Dedifferentiated amniotic fluid mesenchymal stem cell (primary cell): ENCODE data around the gene TGFA.
"Not testable (repeated sequence)": the region's sequence is repeated elsewhere in the genome, so short reads cannot be mapped to it uniquely, and the experiment has no call there.

Experiments
- DNase-seq: peaks from one replicate; pipeline ENCODE4 v3.0.0-alpha.2; 2016; ENCODE audit errors: extremely low spot score

The TGFA gene

GRCh38 chr2:70498054-70498453 is 55.6 kb downstream of the TGFA start:
- DNase-seq = no peak

- no peak for DNase-seq
Observed at GRCh38 chr2:70496819-70497218, 56.8 kb downstream of the TGFA start.

GRCh38 chr2:70494293-70494886 is 59.2 kb downstream of the TGFA start:
- DNase-seq = no peak

- no peak for DNase-seq
Observed at GRCh38 chr2:70490381-70490780, 63.2 kb downstream of the TGFA start.

- no peak for DNase-seq
Observed at GRCh38 chr2:70489165-70489564, 64.5 kb downstream of the TGFA start.

- DNase-seq = no peak
Observed at GRCh38 chr2:70484086-70484485, 69.5 kb downstream of the TGFA start.

GRCh38 chr2:70482401-70482800 is 71.2 kb downstream of the TGFA start:
- DNase-seq = no peak

- no peak for DNase-seq
Observed at GRCh38 chr2:70480468-70480867, 73.2 kb downstream of the TGFA start.

- DNase-seq = no peak
Observed at GRCh38 chr2:70479816-70480215, 73.8 kb downstream of the TGFA start.

GRCh38 chr2:70477441-70477844 is 76.2 kb downstream of the TGFA start:
- DNase-seq = no peak

GRCh38 chr2:70475266-70475665 is 78.4 kb downstream of the TGFA start:
- no peak for DNase-seq

GRCh38 chr2:70474256-70474848 is 79.3 kb downstream of the TGFA start:
- no peak for DNase-seq

GRCh38 chr2:70473101-70473722 is 80.4 kb downstream of the TGFA start:
- DNase-seq = no peak

- DNase-seq = no peak
Observed at GRCh38 chr2:70472221-70472890, 81.3 kb downstream of the TGFA start.

GRCh38 chr2:70471129-70471528 is 82.5 kb downstream of the TGFA start:
- no peak for DNase-seq

- no peak for DNase-seq
Observed at GRCh38 chr2:70469961-70470360, 83.7 kb downstream of the TGFA start.

- DNase-seq = no peak
Observed at GRCh38 chr2:70469435-70469834, 84.2 kb downstream of the TGFA start.

GRCh38 chr2:70468878-70469277 is 84.7 kb downstream of the TGFA start:
- no peak for DNase-seq

GRCh38 chr2:70467831-70468779 is 85.5 kb downstream of the TGFA start:
- DNase-seq = no peak

- DNase-seq = no peak
Observed at GRCh38 chr2:70467237-70467636, 86.4 kb downstream of the TGFA start.

- DNase-seq = not testable (repeated sequence)
Observed at GRCh38 chr2:70466647-70467046, 87.0 kb downstream of the TGFA start.

- DNase-seq = no peak
Observed at GRCh38 chr2:70463997-70464396, 89.6 kb downstream of the TGFA start.
